GM20431 (cell line): ENCODE data around the gene PDS5A.
"Not testable (repeated sequence)": the region's sequence is repeated elsewhere in the genome, so short reads cannot be mapped to it uniquely, and the experiment has no call there.

Source experiments
- in situ Hi-C: fragments of 300-500 bp; cut with MseI, MboI; formaldehyde crosslinking; loops from one replicate; pipeline ENCODE4 v1.15.0; 2020; ENCODE audit warnings: low sequenced_read_pairs; ENCODE audit not compliant: unreplicated experiment

Gene PDS5A

DNA sequence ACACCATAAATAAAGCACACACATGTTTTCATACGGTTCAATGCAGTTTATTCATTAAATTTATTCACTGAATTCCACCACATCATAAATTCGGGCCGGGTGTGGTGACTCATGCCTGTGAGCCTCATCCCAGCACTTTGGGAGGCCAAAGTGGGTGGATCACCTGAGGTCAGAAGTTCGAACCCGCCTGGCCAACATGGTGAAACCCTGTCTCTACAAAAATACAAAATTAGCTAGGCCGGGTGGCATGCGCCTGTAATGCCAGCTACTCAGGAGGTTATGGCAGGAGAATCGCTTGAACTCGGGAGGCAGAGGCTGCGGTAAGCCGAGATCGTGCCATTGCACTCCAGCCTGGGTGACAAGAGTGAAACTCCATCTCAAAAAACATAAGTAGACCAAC, 131.6 kb downstream of the PDS5A start:
- in situ Hi-C loops: no loop called here

DNA sequence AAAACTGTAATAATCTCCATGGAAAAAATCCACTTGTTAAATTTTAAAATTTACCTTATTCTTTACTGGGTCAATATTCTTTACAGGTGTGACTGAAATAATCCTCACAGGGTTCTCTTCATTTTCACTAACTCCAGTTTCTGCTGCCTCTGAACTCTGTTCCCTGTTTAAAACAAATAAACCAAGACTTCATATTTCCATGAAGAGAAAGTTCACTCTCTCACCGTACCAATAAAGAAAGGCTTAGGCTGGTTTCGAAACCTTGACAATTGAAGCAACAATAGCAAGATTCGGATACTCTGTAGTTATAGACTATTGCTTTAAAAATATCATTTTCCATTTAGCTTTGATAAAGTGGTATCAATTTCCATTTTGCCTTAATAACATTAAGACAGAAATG, 135.8 kb downstream of the PDS5A start:
- in situ Hi-C loops: no loop called here

DNA sequence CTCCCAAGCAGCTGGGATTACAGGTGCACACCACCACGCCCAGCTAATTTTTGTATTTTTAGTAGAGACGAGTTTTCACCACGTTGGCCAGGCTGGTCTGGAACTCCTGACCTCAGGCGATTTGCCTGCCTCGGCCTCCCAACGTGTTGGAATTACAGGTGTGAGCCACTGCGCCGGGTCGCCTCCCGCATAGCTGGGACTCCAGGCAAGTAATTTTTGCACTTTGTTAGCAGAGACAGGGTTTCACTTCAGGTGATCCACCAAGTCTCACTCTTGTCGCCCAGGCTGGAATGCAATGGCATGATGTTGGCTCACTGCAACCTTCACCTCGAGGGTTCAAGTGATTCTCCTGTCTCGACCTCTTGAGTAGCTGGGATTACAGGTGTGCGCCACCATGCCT, 137.2 kb downstream of the PDS5A start:
- in situ Hi-C loops: not testable (repeated sequence)

DNA sequence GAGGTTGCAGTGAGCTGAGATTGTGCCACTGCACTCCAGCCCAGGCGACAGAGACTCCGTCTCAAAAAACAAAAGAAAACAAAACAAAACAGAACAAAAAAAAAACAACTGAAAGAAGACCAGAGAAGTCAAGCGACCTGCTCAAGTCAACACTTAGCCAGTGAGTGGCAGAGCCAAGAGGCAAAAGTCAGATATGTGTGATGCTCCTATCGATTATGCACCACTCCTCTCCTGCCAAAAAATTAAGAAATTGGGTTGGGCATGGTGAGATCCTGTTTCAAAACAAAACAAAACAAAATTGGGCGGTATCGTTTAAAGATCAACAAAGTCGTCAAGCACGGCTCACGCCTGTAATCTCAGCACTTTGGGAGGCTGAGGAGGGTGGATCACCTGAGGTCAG, 137.7 kb downstream of the PDS5A start:
- in situ Hi-C loops: no loop called here

DNA sequence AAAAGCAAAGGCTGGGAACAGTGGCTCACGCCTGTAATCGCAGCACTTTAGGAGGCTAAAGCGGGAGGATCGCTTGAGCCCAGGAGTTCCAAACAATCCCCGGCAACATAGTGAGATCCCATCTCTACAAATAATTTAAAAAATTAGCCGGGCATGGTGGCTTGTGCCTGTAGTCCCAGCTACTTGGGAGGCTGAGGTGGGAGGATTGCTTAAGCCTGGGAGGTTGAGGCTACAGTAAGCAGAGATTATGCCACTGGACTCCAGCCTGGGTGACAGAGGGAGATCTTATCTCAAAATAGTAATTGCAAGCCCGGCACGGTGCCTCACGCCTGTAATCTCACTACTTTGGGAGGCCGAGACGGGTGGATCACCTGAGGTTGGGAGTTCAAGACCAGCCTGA, 139.3 kb downstream of the PDS5A start:
- in situ Hi-C loops: not testable (repeated sequence)

DNA sequence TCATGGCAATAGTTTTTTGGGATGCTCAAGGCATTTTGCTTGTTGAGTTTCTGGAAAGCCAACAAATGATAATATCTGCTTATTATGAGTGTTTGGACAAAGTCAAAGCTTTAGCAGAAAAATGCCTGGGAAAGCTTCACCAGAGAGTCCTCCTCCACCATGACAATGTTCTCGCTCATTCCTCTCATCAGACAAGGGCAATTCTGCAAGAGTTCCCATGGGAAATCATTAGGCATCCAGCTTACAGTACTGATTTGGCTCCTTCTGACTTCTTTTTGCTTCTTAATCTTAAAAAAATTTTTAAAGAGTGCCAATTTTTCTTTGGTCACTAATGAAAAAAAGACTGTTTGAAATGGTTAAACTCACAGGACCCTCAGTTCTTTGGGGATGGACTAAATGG, 143.4 kb downstream of the PDS5A start:
- in situ Hi-C loops: no loop called here

DNA sequence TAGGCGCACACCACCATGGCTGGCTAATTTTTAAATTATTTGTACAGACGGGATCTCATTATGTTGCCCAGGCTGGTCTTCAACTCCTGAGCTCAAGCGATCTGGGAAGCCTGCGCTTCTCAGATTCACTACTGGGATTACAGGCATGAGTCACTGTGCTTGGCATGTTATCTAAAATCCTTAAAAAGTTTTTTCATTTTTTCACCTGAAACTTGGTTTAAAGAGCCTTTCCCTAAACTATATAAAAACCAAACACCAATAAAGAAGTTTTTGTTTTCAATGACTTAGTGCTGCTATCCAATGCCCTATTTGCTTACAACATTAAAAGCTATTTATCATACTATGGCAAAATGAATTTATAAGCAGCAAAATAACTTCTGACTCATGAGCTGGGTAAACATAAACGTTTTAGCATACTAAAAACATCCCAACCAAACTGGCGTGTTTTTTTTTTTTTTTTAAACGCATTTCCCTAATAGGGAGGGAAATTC, 151.9 kb downstream of the PDS5A start:
- in situ Hi-C loops: no loop called here

DNA sequence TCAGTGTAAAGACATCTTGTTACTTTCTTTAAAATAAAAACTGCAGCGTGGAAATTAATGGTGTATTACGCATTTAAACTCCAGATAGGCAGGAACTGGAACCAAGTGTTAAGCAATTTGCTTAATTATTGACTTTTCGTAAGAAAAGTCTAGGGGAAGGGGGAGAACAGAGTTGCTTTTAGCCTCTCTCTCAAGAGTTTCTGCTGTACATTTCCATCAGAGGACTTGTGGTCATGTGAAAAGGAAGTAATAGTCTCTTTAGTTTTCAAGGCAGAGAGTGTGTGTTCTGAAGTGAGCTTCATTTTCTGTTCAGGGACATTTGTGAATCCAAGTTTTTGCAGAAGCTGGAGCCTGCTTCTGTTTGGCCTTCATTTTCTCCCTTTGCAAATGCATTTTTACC, 152.6 kb downstream of the PDS5A start:
- in situ Hi-C loops: no loop called here

DNA sequence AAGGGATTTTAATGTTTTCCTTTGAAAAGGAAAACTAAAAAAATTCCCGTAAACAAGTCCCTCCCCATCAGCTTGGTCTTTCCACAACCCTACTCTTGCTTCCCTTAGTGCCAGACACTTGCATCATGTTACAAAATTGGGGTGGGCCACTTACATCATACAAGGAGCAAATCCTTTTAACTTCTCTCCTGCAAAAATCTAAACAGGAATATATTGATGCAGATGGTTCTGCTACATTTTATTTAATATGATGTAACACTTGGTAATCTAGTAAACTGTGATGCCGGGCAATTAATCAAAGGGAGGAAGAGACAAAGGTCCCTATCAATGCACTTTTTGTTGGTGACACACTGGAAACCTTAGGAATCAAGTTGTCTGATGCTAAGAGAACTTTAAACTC, 154.5 kb downstream of the PDS5A start:
- in situ Hi-C loops: no loop called here

DNA sequence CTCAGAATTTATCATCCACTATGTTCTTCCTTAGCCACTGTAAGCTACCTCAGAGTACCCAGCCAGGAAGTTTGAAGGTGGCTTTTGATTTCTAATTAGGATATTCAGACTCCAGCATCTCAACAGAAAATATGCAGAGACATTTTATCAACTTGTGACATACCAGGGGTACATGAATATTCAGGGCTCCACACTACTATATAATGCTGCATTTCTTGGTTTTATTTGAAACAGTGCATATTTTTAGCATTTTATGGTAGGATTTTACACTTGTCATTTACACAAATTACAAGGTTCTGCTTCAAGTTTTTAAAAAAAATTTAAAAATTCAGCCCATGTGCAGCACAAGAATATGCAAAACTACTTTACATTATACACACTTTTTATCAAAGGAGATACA, 155.0 kb downstream of the PDS5A start:
- in situ Hi-C loops: no loop called here

DNA sequence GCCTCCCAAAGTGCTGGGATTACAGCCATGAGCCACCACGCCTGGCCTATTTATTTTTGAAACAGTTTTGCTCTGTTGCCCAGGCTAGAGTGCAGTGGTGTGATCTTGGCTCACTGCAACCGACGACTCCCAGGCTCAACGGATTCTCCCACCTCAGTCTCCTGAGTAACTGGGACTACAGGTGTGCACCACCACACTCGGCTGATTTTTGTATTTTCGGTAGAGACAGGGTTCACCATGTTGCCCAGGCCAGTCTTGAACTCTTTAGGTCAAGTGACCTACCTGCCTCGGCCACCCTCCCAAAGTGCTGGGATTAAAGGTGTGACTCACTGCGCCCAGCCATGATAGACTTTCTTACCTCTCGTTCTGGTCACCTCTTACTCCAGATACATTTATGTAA, 155.8 kb downstream of the PDS5A start:
- in situ Hi-C loops: no loop called here

DNA sequence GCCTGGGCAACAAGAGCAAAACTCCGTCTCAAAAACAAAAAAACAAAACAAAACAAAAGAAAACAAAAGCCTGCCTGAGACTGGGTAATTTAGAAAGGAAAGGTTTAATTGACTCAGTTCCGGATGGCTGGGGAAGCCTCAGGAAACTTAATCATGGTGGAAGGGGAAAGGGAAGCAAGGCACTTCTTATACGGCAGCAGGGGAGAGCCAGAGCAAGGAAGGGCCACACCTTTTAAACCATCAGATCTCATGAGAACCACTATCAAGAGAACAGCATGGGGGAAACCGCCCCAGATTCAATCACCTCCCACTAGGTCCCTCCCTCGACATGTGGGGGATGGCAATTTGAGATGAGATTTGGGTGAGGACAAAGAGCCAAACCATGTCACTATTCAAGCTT, 157.5 kb downstream of the PDS5A start:
- in situ Hi-C loops: no loop called here

DNA sequence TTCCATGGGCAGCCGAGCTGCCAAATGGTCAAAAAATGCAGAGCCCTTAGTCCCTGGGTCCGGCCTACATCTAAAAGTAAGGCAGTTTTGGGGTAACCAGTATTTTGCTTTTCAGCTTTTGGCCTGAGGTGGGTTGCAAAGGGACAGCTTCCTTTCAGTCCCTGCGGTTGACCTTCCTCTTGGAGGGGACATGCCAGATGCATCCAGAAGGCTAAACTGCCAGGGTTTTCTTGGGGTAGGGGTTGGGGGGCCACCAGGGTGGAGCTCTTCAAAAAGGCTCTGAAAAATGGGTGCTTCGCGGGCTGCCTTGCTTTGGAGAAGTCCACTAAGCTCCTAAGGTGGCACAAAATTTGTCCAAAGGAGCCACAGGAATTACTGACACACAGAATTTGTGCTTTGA, 159.1 kb downstream of the PDS5A start:
- in situ Hi-C loops: no loop called here

DNA sequence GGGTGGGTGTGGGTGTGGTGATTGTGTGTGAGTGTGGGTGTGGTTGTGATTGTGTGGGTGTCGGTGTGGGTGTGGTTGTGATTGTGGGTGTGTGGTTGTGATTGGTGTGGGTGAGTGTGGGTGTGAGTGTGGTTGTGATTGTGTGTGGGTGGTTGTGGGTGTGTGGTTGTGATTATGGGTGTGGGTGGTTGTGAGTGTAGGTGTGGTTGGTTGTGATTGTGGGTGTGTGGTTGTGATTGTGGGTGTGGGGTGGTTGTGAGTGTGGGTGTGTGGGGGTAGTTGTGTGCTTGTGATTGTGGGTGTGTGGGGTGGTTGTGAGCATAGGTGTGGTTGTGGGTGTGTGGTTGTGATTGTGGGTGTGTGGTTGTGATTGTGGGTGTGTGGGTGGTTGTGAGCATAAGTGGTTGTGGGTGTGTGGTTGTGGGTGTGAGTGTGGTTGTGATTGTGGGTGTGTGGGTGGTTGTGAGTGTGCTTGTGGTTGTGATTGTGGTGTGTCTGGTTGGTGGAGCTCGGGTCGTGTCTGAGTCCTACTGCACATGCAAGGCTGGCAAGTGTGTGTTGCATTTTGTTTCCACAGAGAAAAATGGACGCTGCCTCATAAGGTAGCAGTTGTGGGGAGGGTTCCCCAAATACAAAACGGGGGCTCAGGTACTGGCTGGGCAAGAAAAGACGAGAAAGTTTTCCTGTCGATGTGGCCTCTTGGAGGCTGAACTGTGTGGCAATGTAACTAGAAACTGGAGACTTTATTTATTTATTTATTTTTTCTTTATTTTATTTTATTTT, 163.1 kb downstream of the PDS5A start:
- in situ Hi-C loops: no loop called here

DNA sequence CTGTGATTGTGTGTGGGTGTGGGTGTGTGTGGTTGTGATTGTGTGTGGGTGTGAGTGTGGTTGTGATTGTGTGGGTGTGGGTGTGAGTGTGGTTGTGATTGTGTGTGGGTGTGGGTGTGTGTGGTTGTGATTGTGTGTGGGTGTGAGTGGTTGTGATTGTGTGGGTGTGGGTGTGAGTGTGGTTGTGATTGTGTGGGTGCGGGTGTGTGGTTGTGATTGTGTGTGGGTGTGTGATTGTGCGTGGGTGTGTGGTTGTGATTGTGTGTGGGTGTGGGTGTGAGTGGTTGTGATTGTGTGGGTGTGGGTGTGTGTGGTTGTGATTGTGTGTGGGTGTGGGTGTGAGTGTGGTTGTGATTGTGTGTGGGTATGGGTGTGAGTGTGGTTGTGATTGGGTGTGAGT, 163.9 kb downstream of the PDS5A start:
- in situ Hi-C loops: not testable (repeated sequence)

DNA sequence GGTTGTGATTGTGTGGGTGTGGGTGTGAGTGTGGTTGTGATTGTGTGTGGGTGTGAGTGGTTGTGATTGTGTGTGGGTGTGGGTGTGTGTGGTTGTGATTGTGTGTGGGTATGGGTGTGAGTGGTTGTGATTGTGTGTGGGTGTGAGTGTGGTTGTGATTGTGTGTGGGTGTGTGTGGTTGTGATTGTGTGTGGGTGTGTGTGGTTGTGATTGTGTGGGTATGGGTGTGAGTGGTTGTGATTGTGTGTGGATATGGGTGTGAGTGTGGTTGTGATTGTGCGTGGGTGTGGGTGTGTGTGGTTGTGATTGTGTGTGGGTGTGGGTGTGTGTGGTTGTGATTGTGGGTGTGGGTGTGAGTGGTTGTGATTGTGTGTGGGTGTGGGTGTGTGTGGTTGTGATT, 164.7 kb downstream of the PDS5A start:
- in situ Hi-C loops: not testable (repeated sequence)

DNA sequence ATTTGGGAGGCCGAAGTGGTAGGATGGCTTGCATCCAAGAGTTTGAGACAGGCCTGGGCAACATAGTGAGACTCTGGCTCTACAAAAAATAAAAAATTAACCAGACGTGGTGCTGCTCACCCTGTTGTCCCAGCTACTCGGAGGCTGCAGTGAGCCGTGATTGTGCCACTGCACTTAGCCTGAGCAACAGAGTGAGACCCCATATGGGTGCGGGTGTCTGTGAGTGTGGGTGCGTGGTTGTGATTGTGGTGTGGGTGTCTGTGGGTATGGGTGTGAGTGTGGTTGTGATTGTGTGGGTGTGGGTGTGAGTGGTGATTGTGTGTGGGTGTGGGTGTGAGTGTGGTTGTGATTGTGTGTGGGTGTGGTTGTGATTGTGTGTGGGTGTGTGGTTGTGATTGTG, 165.2 kb downstream of the PDS5A start:
- in situ Hi-C loops: no loop called here

DNA sequence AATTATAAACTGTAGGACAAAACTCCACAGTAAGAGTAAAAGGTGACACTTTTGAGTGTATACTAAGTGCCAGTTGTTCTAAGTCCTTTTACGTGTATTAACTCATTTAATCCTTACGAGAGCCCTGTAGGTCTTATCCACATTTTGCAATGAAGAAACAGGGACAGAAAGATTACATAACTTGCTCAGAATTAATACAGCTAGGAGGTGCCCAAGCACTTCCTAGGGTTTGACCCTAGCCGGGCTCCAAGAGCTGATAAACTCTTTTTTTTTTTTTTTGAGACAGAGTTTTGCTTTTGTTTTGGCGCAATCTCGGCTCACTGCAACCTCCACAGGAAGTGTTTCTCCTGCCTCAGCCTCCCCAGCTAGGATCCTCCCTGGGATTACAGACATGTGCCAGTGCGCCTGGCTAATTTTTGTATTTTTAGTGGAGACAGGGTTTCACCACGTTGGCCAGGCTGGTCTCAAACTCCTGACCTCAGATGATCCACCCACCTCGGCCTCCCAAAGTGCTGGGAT, 169.4 kb downstream of the PDS5A start:
- in situ Hi-C loops: no loop called here

DNA sequence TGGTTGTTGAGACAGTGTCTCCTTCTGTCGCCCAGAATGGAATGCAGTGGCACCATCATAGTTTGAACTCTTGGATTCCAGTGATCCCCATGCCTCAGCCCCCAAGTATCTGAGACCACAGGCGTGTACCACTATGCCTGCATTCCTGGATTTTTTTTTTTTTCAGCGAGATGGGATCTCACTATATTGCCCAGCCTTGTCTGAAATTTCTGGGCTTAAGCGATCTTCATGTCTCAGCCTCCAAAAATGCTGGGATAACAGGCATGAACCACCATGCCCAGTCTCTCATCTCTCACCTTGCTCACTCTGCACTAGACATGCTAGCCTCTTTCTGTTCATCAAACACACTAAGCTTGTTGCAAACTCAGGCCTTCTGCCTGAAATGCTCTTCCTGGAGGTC, 175.7 kb downstream of the PDS5A start:
- in situ Hi-C loops: no loop called here

DNA sequence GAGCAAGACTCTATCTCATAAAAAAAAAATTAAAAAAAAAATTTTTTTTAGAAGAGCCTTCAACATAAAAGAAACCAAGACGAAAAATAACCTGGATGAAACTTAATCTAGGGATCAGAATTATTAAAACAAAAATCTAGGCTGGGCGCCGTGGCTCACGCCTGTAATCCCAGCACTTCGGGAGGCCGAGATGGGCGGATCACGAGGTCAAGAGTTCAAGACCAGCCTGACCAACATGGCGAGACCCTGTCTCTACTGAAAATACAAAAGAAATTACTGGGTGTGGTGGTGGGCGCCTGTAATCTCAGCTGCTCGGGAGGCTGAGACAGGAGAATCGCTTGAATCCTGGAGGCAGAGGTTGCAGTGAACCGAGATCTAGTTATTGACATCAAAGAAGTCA, 184.7 kb downstream of the PDS5A start:
- in situ Hi-C loops: not testable (repeated sequence)

DNA sequence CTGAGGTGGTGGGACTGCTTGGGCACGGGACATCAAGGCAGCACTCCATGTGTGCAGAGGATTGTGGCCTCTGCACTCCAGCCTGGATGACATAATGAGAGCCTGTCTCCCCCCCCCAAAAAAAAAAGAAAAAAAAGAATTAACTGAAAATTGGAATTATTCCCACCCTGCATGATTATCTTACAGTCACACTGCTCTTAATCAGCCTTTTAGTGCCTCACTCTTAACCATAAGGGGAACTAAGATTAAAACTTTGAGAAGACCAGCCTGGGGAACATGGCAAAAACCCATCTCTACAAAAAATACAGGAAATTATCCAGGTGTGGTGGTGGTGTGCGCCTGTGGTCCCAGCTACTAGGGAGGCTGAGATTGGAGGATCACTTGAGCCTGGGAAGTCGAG, 185.2 kb downstream of the PDS5A start:
- in situ Hi-C loops: no loop called here

DNA sequence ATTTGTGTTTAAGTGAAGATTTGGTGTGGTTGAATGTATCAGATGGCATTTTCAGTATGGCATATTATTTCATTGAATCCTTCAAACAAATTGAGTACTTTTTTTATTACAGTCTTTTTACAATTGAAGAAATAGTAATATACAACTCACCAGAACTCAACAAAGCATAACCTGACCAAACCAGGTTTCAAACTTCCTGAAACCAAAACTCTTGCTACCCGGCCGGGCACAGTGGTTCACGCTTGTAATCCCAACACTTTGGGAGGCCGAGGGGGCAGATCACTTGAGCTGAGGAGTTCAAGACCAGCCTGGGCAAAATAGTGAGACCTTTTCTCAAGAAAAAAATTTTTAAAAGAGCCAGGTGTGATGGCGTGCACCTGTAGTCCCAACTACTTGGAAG, 185.6 kb downstream of the PDS5A start:
- in situ Hi-C loops: no loop called here
